Loucy (cell line): ENCODE measurements around the gene ANGPTL2.

Source experiments
- H2AFZ ChIP-seq: fragments of 200-600 bp; sonication (generic); 2 replicates; pipeline ENCODE4 v1.6.0; 2016; ENCODE audit warnings: antibody characterized with exemption, mild to moderate bottlenecking, low read length, moderate library complexity
- H3F3A ChIP-seq: fragments of 200-600 bp; 2 replicates; pipeline ENCODE4 v1.6.0; 2016; ENCODE audit warnings: antibody characterized with exemption, low read depth, mild to moderate bottlenecking
- H3K27me3 ChIP-seq: fragments of 200-600 bp; sonication (generic); 2 replicates; pipeline ENCODE4 v1.6.1; 2014; ENCODE audit warnings: low read length, mild to moderate bottlenecking; ENCODE audit not compliant: insufficient read depth, poor library complexity, severe bottlenecking
- H3K36me3 ChIP-seq: fragments of 200-600 bp; sonication (generic); 2 replicates; pipeline ENCODE4 v1.6.1; 2016; ENCODE audit warnings: low read length; ENCODE audit not compliant: insufficient read depth
- H3K4me1 ChIP-seq: fragments of 200-600 bp; sonication (generic); 2 replicates; pipeline ENCODE4 v1.5.1; 2014; ENCODE audit warnings: low read length, mild to moderate bottlenecking; ENCODE audit not compliant: insufficient read depth, poor library complexity, severe bottlenecking
- H3K4me2 ChIP-seq: fragments of 200-600 bp; sonication (generic); 2 replicates; pipeline ENCODE4 v1.6.0; 2014; ENCODE audit warnings: antibody characterized with exemption, low read length, low read depth, mild to moderate bottlenecking; ENCODE audit not compliant: poor library complexity, severe bottlenecking
- H3K4me3 ChIP-seq: fragments of 200-600 bp; sonication (generic); 2 replicates; pipeline ENCODE4 v1.5.1; 2014; ENCODE audit warnings: low read length, mild to moderate bottlenecking, mixed read lengths; ENCODE audit not compliant: poor library complexity, severe bottlenecking
- H3K79me2 ChIP-seq: fragments of 200-600 bp; sonication (generic); 2 replicates; pipeline ENCODE4 v1.6.1; 2014; ENCODE audit warnings: low read length; ENCODE audit not compliant: insufficient read depth
- H3K9ac ChIP-seq: fragments of 200-600 bp; sonication (generic); 2 replicates; pipeline ENCODE4 v1.6.0; 2014; ENCODE audit warnings: mild to moderate bottlenecking, low read depth, low read length, moderate library complexity; ENCODE audit not compliant: poor library complexity, severe bottlenecking
- H3K9me2 ChIP-seq: fragments of 200-600 bp; sonication (generic); replicated peaks from 2 replicates; pipeline ENCODE4 v1.6.1; 2016; ENCODE audit warnings: low read depth, low read length, mixed read lengths
- H3K9me3 ChIP-seq: fragments of 200-600 bp; sonication (generic); 2 replicates; pipeline ENCODE4 v1.6.1; 2014; ENCODE audit warnings: mild to moderate bottlenecking, antibody characterized with exemption, low read length, low read depth; ENCODE audit not compliant: insufficient read depth
- H4K20me1 ChIP-seq: fragments of 200-600 bp; sonication (generic); 2 replicates; pipeline ENCODE4 v1.6.0; 2014; ENCODE audit warnings: antibody characterized with exemption, low read length, mild to moderate bottlenecking; ENCODE audit not compliant: insufficient read depth, poor library complexity, severe bottlenecking
- EZH2phosphoT487 ChIP-seq: fragments of 200-600 bp; IDR thresholded peaks from 2 replicates; pipeline ENCODE4 v1.6.1; 2018; ENCODE audit warnings: antibody characterized with exemption, mild to moderate bottlenecking, moderate library complexity, borderline replicate concordance
- TF ChIP-seq, protein P1 (sequence below): fragments of 200-600 bp; sonication (generic); conservative IDR thresholded peaks from 2 replicates; pipeline ENCODE4 v1.5.1; 2014; ENCODE audit warnings: mild to moderate bottlenecking, antibody characterized with exemption, low read length

ANGPTL2 gene

DNA sequence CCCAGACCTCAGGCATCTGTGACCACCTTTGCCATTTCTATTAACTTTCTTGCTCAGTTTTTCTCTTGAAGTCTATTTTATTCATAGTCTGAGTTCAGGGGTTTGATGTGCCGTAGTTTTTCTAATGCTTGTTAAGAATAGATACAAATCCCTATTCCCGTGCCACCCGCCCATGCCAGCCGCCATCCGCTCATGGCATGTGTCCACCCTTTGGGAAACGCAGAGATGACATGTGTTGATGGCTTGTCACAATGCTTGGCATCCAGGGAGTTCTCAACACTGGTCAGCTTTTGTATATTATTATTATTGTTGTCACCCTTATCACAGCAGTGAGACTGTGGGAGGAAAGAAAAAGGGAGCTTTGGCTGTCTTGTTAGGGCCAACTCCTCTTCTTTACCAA lies 17.3 kb upstream of the ANGPTL2 start:
- Histone ChIP-seq H3K9ac (no peak overlapping the region), H3K27me3 (no peaks in the 10 kb centered on the region), H2AFZ (no peak overlapping the region), H3K9me2 (no peaks in the 10 kb centered on the region), H3K79me2 (no peaks in the 10 kb centered on the region), H3K4me3 (no peak overlapping the region), H3F3A (no peaks in the 10 kb centered on the region), H4K20me1 (no peaks in the 10 kb centered on the region), H3K36me3 (no peaks in the 10 kb centered on the region), H3K4me1 (no peaks in the 10 kb centered on the region), H3K4me2 (no peak overlapping the region), H3K9me3 (no peaks in the 10 kb centered on the region)
- TF ChIP-seq, protein P1, sequence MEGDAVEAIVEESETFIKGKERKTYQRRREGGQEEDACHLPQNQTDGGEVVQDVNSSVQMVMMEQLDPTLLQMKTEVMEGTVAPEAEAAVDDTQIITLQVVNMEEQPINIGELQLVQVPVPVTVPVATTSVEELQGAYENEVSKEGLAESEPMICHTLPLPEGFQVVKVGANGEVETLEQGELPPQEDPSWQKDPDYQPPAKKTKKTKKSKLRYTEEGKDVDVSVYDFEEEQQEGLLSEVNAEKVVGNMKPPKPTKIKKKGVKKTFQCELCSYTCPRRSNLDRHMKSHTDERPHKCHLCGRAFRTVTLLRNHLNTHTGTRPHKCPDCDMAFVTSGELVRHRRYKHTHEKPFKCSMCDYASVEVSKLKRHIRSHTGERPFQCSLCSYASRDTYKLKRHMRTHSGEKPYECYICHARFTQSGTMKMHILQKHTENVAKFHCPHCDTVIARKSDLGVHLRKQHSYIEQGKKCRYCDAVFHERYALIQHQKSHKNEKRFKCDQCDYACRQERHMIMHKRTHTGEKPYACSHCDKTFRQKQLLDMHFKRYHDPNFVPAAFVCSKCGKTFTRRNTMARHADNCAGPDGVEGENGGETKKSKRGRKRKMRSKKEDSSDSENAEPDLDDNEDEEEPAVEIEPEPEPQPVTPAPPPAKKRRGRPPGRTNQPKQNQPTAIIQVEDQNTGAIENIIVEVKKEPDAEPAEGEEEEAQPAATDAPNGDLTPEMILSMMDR, result no peak
- no peak for TF ChIP-seq EZH2phosphoT487

DNA sequence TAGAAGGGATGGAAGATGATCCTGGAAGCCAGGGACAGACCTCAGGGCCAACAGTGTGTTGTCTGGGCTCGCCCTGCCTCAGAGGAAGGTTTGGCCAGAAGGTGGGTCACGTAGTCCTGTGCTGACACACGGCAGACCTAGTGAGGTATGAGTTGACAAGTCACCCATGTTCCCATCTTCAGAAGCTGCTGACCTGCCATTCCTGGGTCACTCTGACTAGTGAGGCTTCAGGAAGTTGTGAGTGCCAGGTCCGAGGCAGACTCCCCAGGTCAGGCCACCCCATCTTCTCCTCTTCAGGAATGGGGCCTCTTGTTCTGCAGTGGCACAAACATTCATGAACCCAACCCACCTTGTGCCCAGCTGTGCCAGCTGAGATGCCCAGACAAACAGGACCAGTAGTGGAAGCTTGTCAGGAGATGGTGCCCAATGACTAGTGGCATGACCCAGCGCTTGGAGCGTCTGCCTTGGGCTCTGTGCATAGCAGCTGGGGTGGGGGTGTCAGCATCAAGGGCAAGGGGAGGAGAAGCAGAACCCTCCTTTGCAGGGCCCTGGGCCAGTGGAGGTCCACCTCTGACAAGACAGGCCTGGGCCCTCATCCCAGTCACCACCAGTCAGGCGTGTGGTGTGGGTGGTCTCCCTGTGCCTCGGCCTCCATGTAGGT lies 16.8 kb upstream of the ANGPTL2 start:
- Histone ChIP-seq H3K9me2 (no peaks in the 10 kb centered on the region), H3F3A (no peaks in the 10 kb centered on the region), H4K20me1 (no peaks in the 10 kb centered on the region), H3K4me1 (no peaks in the 10 kb centered on the region), H3K4me3 (no peak overlapping the region), H3K36me3 (no peaks in the 10 kb centered on the region), H2AFZ (no peak overlapping the region), H3K79me2 (no peaks in the 10 kb centered on the region), H3K4me2 (no peak overlapping the region), H3K9me3 (no peaks in the 10 kb centered on the region), H3K27me3 (no peaks in the 10 kb centered on the region), H3K9ac (no peak overlapping the region)
- TF ChIP-seq, protein P1, result no peak
- TF ChIP-seq EZH2phosphoT487, result no peak

DNA sequence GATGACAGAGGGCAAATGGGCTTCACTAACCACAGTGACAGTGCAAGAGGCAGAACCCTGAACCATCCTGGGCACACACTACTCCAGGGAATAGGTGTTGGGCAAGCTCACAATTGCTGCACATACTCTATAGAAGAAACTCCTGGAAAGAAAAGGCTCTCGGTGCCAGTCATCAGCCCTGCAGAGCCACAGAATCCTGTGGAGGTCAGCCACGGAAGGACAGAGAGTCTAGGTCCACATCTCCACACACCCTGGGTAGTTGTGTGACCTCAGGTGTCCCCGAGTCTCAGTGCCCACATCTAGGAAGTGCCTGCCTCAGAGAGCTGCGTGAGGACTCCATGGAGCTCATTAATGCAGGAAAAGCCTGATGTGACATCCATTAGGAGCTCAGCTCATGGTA lies 16.0 kb upstream of the ANGPTL2 start:
- Histone ChIP-seq H3K9ac (no peak overlapping the region), H3K9me3 (no peaks in the 10 kb centered on the region)
- no peak for TF ChIP-seq EZH2phosphoT487
- TF ChIP-seq, protein P1, result no peak

More for the DNA sequence above, 16.0 kb upstream of the ANGPTL2 start:
- H3K79me2 ChIP-seq, result no peaks in the 10 kb centered on the region
- no peak overlapping the region for H2AFZ ChIP-seq
- H3F3A ChIP-seq, result no peaks in the 10 kb centered on the region
- no peaks in the 10 kb centered on the region for H4K20me1 ChIP-seq
- H3K27me3 ChIP-seq, result no peaks in the 10 kb centered on the region
- no peaks in the 10 kb centered on the region for H3K36me3 ChIP-seq
- no peaks in the 10 kb centered on the region for H3K9me2 ChIP-seq
- no peak overlapping the region for H3K4me2 ChIP-seq
- no peak overlapping the region for H3K4me3 ChIP-seq
- no peaks in the 10 kb centered on the region for H3K4me1 ChIP-seq
